ENCODE data around the gene DHX30.
"Not testable (repeated sequence)": the region's sequence is repeated elsewhere in the genome, so short reads cannot be mapped to it uniquely, and the experiment has no call there.

DHX30 gene

DNA sequence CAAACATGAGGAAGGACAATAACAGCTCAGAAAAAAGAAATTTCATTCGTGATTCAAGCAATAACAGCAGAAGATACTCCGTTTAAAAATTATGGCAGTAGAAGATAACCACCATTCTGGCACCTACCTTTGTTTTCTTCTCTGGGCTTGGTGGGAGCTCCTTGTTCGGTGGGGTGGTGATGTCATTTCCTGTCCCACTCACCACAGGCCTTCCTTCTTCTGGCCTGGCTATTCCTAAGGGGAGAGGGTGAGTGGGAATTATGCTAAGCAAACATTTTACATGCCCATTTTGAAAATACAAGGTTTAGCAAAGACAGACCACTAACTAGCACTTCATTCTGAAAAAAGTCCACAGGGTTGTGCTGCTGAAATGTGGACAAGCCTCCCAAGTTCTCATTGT is 74.4 kb downstream of the DHX30 start:
- H3K27ac ChIP-seq (ENCODE audit: insufficient read depth, low read length, poor library complexity, severe bottlenecking) = no peak overlapping the region

DNA sequence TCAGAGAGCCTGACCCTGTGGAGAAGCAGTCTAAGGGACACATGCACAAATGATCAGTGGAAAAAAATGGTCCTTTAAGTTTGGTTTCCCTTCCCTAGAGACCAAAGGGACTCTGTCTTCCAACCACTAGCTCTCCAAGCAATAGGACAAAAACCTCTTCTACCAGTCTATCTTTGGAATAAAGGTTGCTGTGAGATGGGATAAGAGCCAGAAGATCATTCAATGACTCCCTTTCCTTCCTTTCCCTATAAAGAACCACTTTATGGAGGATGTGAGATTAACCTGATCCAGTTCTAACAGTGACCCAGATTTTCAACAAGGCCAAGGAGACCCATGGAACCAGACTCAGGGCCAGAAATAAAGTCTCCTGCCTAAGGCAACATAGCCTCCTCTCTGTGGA is 74.8 kb downstream of the DHX30 start:
- Histone ChIP-seq H3K27ac (ENCODE audit: insufficient read depth, low read length, poor library complexity, severe bottlenecking) (no peak overlapping the region), H3K9me3 (ENCODE audit: control insufficient read depth, low read length) (no peaks in the 10 kb centered on the region), H3K4me3 (ENCODE audit: insufficient read depth, low read depth, low read length, poor library complexity, severe bottlenecking) (no peak overlapping the region), H3K27me3 (replicated peaks; ENCODE audit: control insufficient read depth, insufficient read depth, low read length, poor library complexity, severe bottlenecking) (no peaks in the 10 kb centered on the region), H3K4me1 (ENCODE audit: control insufficient read depth, insufficient read depth, low read length, poor library complexity, severe bottlenecking) (no peaks in the 10 kb centered on the region), H3K36me3 (ENCODE audit: control insufficient read depth, insufficient read depth, low read length) (peaks cover 9% of the 10 kb centered on the region)
- no peak for DNase-seq

More for the DNA sequence above, 74.4 kb downstream of the DHX30 start:
- Histone ChIP-seq H3K9me3 (ENCODE audit: control insufficient read depth, low read length) (no peaks in the 10 kb centered on the region), H3K27me3 (replicated peaks; ENCODE audit: control insufficient read depth, insufficient read depth, low read length, poor library complexity, severe bottlenecking) (no peaks in the 10 kb centered on the region), H3K36me3 (ENCODE audit: control insufficient read depth, insufficient read depth, low read length) (peaks cover 9% of the 10 kb centered on the region), H3K4me3 (ENCODE audit: insufficient read depth, low read depth, low read length, poor library complexity, severe bottlenecking) (no peak overlapping the region), H3K4me1 (ENCODE audit: control insufficient read depth, insufficient read depth, low read length, poor library complexity, severe bottlenecking) (no peaks in the 10 kb centered on the region)
- no peak for DNase-seq

DNA sequence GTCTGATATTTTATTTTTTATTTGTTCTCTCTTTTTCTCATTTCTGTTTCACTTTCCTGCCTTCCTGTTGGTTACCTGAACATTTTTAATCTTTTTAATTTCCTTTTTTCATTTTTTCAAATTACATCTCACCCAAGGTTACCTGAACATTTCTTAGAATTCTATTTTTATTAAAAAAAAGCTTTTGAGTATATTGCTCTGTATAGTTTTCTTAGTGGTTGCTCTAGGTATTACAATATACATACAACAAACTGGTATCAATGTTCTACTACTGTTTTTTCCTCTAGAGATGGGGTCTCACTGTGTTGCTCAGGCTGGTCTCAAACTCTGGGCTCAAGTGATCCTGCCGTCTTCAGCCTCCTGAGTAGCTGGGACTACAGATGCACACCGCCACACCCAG is 79.4 kb downstream of the DHX30 start:
- Histone ChIP-seq H3K4me3 (ENCODE audit: insufficient read depth, low read depth, low read length, poor library complexity, severe bottlenecking) (no peak overlapping the region), H3K27ac (ENCODE audit: insufficient read depth, low read length, poor library complexity, severe bottlenecking) (no peak overlapping the region), H3K27me3 (replicated peaks; ENCODE audit: control insufficient read depth, insufficient read depth, low read length, poor library complexity, severe bottlenecking) (no peaks in the 10 kb centered on the region), H3K4me1 (ENCODE audit: control insufficient read depth, insufficient read depth, low read length, poor library complexity, severe bottlenecking) (no peaks in the 10 kb centered on the region), H3K36me3 (ENCODE audit: control insufficient read depth, insufficient read depth, low read length) (no peaks in the 10 kb centered on the region), H3K9me3 (ENCODE audit: control insufficient read depth, low read length) (no peaks in the 10 kb centered on the region)
- DNase-seq = no peak

DNA sequence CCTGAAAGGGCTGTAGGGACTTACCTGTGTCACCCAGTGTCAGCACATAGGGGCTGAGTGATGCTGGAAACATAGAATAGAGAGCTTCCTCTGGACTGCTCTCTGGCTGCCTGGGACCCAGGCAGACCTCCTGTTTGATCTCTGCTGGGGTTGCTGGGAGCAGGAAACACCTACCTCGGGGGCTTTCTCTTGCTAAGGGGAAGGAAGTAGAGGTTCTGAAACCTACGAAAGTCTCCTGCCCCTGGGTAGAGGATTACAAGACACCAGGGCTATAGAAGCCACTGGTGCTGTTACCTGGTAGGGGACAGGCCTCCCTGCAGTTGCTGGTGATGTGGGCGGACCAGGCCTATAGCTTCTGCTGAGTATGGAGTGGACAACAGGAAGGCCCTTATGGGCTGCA is 81.7 kb downstream of the DHX30 start:
- Histone ChIP-seq H3K36me3 (ENCODE audit: control insufficient read depth, insufficient read depth, low read length) (peaks cover 3% of the 10 kb centered on the region), H3K4me3 (ENCODE audit: insufficient read depth, low read depth, low read length, poor library complexity, severe bottlenecking) (no peak overlapping the region), H3K9me3 (ENCODE audit: control insufficient read depth, low read length) (no peaks in the 10 kb centered on the region), H3K27me3 (replicated peaks; ENCODE audit: control insufficient read depth, insufficient read depth, low read length, poor library complexity, severe bottlenecking) (no peaks in the 10 kb centered on the region), H3K4me1 (ENCODE audit: control insufficient read depth, insufficient read depth, low read length, poor library complexity, severe bottlenecking) (no peaks in the 10 kb centered on the region), H3K27ac (ENCODE audit: insufficient read depth, low read length, poor library complexity, severe bottlenecking) (no peak overlapping the region)
- DNase-seq = no peak

DNA sequence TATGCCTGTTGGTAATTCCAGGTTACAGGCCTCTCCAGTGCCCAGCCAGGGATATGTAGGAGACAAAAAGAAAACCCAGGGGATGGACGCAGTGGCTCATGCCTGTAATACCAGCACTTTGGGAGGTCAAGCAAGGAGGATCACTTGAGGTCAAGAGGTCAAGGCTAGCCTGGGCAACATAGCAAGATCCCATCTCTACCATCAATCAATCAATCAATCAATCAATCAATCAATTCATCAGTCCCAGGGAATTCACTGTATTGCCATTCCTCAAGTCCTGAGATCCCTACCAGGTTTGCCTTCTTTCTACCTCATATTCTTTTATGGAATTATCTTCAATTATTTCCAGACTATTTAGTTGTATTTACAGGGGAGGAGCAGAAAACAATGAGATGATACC is 82.2 kb downstream of the DHX30 start:
- H3K36me3 ChIP-seq (ENCODE audit: control insufficient read depth, insufficient read depth, low read length) = peaks cover 3% of the 10 kb centered on the region

DNA sequence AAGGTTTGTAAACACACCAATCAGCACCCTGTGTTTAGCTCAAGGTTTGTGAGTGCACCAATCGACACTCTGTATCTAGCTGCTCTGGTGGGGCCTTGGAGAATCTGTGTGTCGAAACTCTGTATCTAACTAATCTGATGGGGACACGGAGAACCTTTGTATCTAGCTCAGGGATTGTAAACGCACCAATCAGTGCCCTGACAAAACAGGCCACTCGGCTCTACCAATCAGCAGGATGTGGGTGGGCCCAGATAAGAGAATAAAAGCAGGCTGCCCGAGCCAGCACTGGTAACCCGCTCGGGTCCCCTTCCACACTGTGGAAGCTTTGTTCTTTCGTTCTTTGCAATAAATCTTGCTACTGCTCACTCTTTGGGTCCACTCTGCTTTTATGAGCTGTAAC is 85.1 kb downstream of the DHX30 start:
- not testable (repeated sequence) for H3K4me1 ChIP-seq (ENCODE audit: control insufficient read depth, insufficient read depth, low read length, poor library complexity, severe bottlenecking); H3K27ac ChIP-seq (ENCODE audit: insufficient read depth, low read length, poor library complexity, severe bottlenecking); H3K36me3 ChIP-seq (ENCODE audit: control insufficient read depth, insufficient read depth, low read length); H3K27me3 ChIP-seq (replicated peaks; ENCODE audit: control insufficient read depth, insufficient read depth, low read length, poor library complexity, severe bottlenecking); DNase-seq; H3K9me3 ChIP-seq (ENCODE audit: control insufficient read depth, low read length); H3K4me3 ChIP-seq (ENCODE audit: insufficient read depth, low read depth, low read length, poor library complexity, severe bottlenecking)

More for the DNA sequence above, 82.2 kb downstream of the DHX30 start:
- Histone ChIP-seq H3K4me1 (ENCODE audit: control insufficient read depth, insufficient read depth, low read length, poor library complexity, severe bottlenecking) (no peaks in the 10 kb centered on the region), H3K9me3 (ENCODE audit: control insufficient read depth, low read length) (no peaks in the 10 kb centered on the region), H3K27ac (ENCODE audit: insufficient read depth, low read length, poor library complexity, severe bottlenecking) (no peak overlapping the region), H3K27me3 (replicated peaks; ENCODE audit: control insufficient read depth, insufficient read depth, low read length, poor library complexity, severe bottlenecking) (no peaks in the 10 kb centered on the region), H3K4me3 (ENCODE audit: insufficient read depth, low read depth, low read length, poor library complexity, severe bottlenecking) (no peak overlapping the region)
- no peak for DNase-seq

DNA sequence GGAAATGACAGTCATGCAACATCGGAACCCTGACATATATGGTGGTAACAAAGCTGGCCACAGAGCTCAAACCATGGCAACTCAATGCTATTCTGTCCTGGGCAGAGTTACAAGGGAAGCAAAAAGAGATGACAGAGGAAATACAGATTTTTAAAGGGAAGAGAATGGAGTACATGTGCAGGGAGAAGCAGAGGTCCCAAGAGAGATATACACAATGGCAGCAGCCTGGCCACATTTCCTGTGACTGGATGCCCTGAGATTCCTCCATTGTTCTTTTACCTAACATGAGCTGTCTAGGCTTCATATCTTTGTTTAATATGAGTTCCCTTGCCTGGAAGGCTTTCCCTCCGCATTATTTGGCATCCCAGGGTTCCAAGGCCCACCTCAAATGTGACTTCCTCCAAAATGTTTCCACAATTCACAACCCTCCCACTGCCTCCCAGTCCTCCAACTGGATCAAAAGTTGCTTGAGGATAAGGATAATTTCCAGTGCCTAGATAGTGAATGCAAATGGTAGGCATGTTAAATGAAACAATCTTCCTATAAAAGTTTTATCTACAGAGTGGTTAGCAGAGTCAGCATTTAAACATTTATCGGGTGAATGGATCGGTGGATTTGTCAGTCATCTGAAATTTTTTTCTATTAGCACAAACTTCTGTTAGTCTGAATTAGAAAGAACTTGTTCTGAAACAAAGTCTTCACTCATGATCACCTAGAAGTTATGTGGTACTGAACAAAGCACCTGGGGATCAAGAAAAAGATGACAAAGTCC is 86.2 kb downstream of the DHX30 start:
- Histone ChIP-seq H3K4me1 (ENCODE audit: control insufficient read depth, insufficient read depth, low read length, poor library complexity, severe bottlenecking) (no peaks in the 10 kb centered on the region), H3K27me3 (replicated peaks; ENCODE audit: control insufficient read depth, insufficient read depth, low read length, poor library complexity, severe bottlenecking) (no peaks in the 10 kb centered on the region), H3K36me3 (ENCODE audit: control insufficient read depth, insufficient read depth, low read length) (peaks cover 10% of the 10 kb centered on the region), H3K27ac (ENCODE audit: insufficient read depth, low read length, poor library complexity, severe bottlenecking) (no peak overlapping the region), H3K4me3 (ENCODE audit: insufficient read depth, low read depth, low read length, poor library complexity, severe bottlenecking) (no peak overlapping the region), H3K9me3 (ENCODE audit: control insufficient read depth, low read length) (no peaks in the 10 kb centered on the region)
- DNase-seq = no peak

DNA sequence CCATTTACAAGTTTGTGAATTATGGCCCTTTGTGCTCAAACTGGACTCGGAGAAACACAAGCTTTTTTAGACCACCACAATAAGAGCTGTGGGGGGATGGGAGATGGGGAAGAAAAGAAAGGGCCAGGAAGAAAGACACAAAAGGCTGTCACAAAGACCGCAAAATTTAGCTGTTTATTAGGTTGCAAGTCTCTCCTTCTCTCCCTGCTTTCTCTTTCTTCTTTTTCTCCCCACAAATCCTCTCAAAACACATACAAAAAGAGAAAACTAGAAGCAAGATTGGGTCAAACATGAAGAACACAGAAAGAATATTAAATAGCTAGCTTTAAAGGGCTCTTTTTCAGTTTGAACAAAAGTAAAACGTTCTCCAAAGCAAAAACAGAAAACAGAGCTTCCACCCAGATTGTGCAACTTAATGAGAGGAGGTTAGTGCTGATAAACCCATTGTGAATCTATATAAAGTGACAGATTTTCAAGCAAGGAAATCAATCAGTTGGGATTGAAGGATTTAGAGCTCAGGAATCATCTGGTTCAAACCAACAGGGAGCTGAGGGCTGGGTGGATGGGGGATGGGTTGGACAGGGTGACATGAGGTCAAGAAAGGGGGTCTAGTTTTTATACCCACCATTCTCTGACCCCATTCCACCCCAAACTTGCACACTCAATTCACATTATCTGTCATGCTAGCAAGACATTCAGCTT is 87.3 kb downstream of the DHX30 start:
- Histone ChIP-seq H3K4me3 (ENCODE audit: insufficient read depth, low read depth, low read length, poor library complexity, severe bottlenecking) (no peak overlapping the region), H3K9me3 (ENCODE audit: control insufficient read depth, low read length) (no peaks in the 10 kb centered on the region), H3K27me3 (replicated peaks; ENCODE audit: control insufficient read depth, insufficient read depth, low read length, poor library complexity, severe bottlenecking) (no peaks in the 10 kb centered on the region), H3K4me1 (ENCODE audit: control insufficient read depth, insufficient read depth, low read length, poor library complexity, severe bottlenecking) (no peaks in the 10 kb centered on the region), H3K27ac (ENCODE audit: insufficient read depth, low read length, poor library complexity, severe bottlenecking) (no peak overlapping the region), H3K36me3 (ENCODE audit: control insufficient read depth, insufficient read depth, low read length) (peaks cover 10% of the 10 kb centered on the region)
- no peak for DNase-seq

DNA sequence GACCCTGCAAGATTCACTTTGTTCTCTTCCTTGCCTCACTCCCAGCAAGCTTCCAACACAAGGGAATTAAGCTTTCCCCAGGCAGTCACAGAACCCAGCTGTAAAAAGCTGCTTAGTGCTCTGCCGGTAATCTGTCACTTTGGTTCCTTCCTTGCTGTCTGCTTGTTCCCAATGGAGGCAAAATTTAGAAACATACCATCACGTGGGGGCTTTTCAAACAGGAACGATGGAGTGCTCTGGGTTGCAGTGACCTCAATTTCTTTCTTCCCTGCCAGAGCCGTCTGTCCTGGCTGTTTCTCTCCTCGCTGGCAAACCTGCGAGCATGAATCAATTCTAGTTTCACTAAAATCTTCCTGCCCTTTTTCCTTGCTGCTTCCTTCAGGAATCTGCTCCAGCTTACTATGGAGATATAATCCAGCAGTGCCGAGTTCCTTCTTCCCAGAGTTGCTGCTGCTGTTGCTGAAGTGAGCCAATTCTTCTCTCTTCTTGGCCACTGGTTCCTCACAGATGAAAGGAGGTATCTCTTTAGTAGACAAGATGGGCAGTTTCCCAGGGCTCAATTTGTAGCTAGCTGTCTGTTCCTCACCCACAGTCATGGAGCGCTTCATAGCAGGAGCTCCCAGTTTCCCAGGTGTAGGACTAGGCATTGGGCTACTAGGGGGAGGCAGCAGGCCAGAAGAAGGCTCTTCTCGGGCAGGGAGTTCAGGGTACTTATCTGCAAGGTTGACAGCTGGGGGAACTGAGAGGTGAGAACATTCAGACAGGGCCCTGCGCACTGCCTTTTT is 88.1 kb downstream of the DHX30 start:
- Histone ChIP-seq H3K4me3 (ENCODE audit: insufficient read depth, low read depth, low read length, poor library complexity, severe bottlenecking) (no peak overlapping the region), H3K36me3 (ENCODE audit: control insufficient read depth, insufficient read depth, low read length) (peaks cover 10% of the 10 kb centered on the region), H3K27ac (ENCODE audit: insufficient read depth, low read length, poor library complexity, severe bottlenecking) (no peak overlapping the region), H3K4me1 (ENCODE audit: control insufficient read depth, insufficient read depth, low read length, poor library complexity, severe bottlenecking) (no peaks in the 10 kb centered on the region), H3K27me3 (replicated peaks; ENCODE audit: control insufficient read depth, insufficient read depth, low read length, poor library complexity, severe bottlenecking) (no peaks in the 10 kb centered on the region), H3K9me3 (ENCODE audit: control insufficient read depth, low read length) (no peaks in the 10 kb centered on the region)
- DNase-seq = no peak

DNA sequence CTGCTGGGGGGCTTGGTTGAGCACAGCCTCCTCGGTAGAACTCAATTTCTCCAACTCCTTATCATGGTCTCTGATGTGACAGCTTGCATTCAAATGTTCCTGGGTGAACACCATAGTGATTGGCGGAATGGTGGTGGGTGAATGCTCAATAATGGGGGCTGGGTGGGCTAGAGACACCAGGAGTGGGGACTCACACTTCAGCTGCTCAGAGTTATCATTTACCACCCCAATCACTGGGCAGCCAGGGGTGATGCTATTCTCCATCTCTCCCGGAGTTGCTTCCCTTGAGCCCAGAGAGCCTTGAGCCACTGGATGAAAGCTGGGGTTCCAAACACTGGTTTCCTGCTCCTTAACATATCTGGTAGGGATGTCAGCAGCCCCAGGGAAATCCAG is 88.7 kb downstream of the DHX30 start:
- H3K27me3 ChIP-seq (replicated peaks; ENCODE audit: control insufficient read depth, insufficient read depth, low read length, poor library complexity, severe bottlenecking) = no peaks in the 10 kb centered on the region
- no peaks in the 10 kb centered on the region for H3K4me1 ChIP-seq (ENCODE audit: control insufficient read depth, insufficient read depth, low read length, poor library complexity, severe bottlenecking)
- H3K27ac ChIP-seq (ENCODE audit: insufficient read depth, low read length, poor library complexity, severe bottlenecking) = no peak overlapping the region
- H3K4me3 ChIP-seq (ENCODE audit: insufficient read depth, low read depth, low read length, poor library complexity, severe bottlenecking) = no peak overlapping the region
- H3K9me3 ChIP-seq (ENCODE audit: control insufficient read depth, low read length) = no peaks in the 10 kb centered on the region
- DNase-seq = no peak
- peaks cover 10% of the 10 kb centered on the region for H3K36me3 ChIP-seq (ENCODE audit: control insufficient read depth, insufficient read depth, low read length)
